Measurements from ENCODE around the gene C2orf92. TPM values are rescaled to one million over a fixed set of nuclear protein-coding genes. Genes with fewer than 3 reads are reported as not detected.
A peak's percentile ranks its signal among the peaks of the same experiment; 100 is the strongest.

C2orf92 gene
- total RNA-seq, 1 donor from 2014 or later: 14.4 TPM

- no peaks in the 10 kb centered on the region for H3K4me1 ChIP-seq
- H3K36me3 ChIP-seq: no peaks in the 10 kb centered on the region
- H3K9me3 ChIP-seq: no peaks in the 10 kb centered on the region
- no peak overlapping the region for H3K27ac ChIP-seq
- DNase-seq (no peak), ATAC-seq (peak; percentile 36)
- intact Hi-C loops (cut with DNase I): no loop called here
- no peak overlapping the region for H3K4me3 ChIP-seq
- no peak for TF ChIP-seq CTCF (IDR thresholded peaks at IDR 0.05)
- H3K27me3 ChIP-seq: no peaks in the 10 kb centered on the region
Observed at GRCh38 chr2:97691166-97691565, 21.7 kb downstream of the C2orf92 start.

- no peak overlapping the region for H3K4me3 ChIP-seq
- no peak for DNase-seq
- no peaks in the 10 kb centered on the region for H3K36me3 ChIP-seq
- H3K27ac ChIP-seq: no peak overlapping the region
- intact Hi-C loops (cut with DNase I): no loop called here
- no peaks in the 10 kb centered on the region for H3K27me3 ChIP-seq
- ATAC-seq: no peak
- no peak for TF ChIP-seq CTCF (IDR thresholded peaks at IDR 0.05)
- H3K9me3 ChIP-seq: no peaks in the 10 kb centered on the region
- no peaks in the 10 kb centered on the region for H3K4me1 ChIP-seq
Observed at GRCh38 chr2:97693476-97693875, 24.0 kb downstream of the C2orf92 start.

GRCh38 chr2:97695744-97696143 lies 26.2 kb downstream of the C2orf92 start:
- TF ChIP-seq CTCF (IDR thresholded peaks at IDR 0.05): no peak

GRCh38 chr2:97697252-97698235 lies 28.0 kb downstream of the C2orf92 start:
- Histone ChIP-seq H3K27me3 (no peaks in the 10 kb centered on the region), H3K9me3 (no peaks in the 10 kb centered on the region), H3K4me1 (no peaks in the 10 kb centered on the region), H3K36me3 (no peaks in the 10 kb centered on the region), H3K27ac (no peak overlapping the region), H3K4me3 (no peak overlapping the region)
- peak; percentile 97 for ATAC-seq
- TF ChIP-seq CTCF (IDR thresholded peaks at IDR 0.05): peak; percentile 95
- intact Hi-C loops (cut with DNase I): no loop called here
- DNase-seq: peak; percentile 93

More at GRCh38 chr2:97695744-97696143, 26.2 kb downstream of the C2orf92 start:
- intact Hi-C loops (cut with DNase I): no loop called here
- H3K4me3 ChIP-seq: no peak overlapping the region
- no peak overlapping the region for H3K27ac ChIP-seq
- ATAC-seq (no peak), DNase-seq (no peak)
- no peaks in the 10 kb centered on the region for H3K4me1 ChIP-seq
- H3K9me3 ChIP-seq: no peaks in the 10 kb centered on the region
- H3K36me3 ChIP-seq: no peaks in the 10 kb centered on the region
- no peaks in the 10 kb centered on the region for H3K27me3 ChIP-seq

- Histone ChIP-seq H3K9me3 (no peaks in the 10 kb centered on the region), H3K4me3 (no peak overlapping the region), H3K4me1 (no peaks in the 10 kb centered on the region), H3K36me3 (no peaks in the 10 kb centered on the region), H3K27me3 (no peaks in the 10 kb centered on the region), H3K27ac (no peak overlapping the region)
- ATAC-seq (no peak), DNase-seq (no peak)
- intact Hi-C loops (cut with DNase I): no loop called here
- TF ChIP-seq CTCF (IDR thresholded peaks at IDR 0.05): no peak
Observed at GRCh38 chr2:97698530-97698929, 29.0 kb downstream of the C2orf92 start.

Measured in upper lobe of right lung (tissue), 1 donor.